ENCODE measurements around the gene GGPS1.
"Not testable (repeated sequence)": the region's sequence is repeated elsewhere in the genome, so short reads cannot be mapped to it uniquely, and the experiment has no call there.

GGPS1 gene

DNA sequence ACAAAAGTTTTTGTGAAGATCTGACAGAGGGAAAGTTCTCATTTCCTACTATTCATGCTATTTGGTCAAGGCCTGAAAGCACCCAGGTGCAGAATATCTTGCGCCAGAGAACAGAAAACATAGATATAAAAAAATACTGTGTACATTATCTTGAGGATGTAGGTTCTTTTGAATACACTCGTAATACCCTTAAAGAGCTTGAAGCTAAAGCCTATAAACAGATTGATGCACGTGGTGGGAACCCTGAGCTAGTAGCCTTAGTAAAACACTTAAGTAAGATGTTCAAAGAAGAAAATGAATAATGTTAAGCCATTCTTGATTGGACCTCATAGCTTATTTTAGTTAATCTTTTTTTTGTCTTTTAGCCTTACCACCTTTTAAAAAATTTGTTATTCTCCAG, 14.1 kb downstream of the GGPS1 start:
- DNase-seq = no peak

GRCh38 chr1:235343726-235344125, 15.4 kb downstream of the GGPS1 start:
- DNase-seq = no peak

- DNase-seq = no peak
Observed at GRCh38 chr1:235351441-235351840, 23.1 kb downstream of the GGPS1 start.

DNA sequence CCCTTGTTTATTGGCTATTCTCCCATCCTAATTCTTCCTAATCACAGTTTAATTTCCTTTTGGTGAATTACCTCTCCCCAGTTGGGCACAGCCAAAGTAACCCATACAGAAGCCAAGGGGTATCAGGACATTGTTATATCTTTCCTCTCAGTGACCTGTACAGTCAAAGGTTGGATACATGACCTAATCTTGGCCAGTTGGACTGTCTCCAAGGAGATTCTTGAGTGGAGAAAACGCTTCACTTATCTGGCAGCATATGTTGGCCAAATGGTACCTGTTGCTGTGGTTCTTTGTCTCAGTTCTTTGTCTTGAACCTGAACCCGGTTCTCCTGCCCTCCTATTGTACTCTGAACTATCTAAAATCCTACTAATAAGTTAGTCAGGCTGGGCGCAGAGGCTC, 23.5 kb downstream of the GGPS1 start:
- no peak for DNase-seq

GRCh38 chr1:235357485-235358373, 29.4 kb downstream of the GGPS1 start:
- no peak for DNase-seq

GRCh38 chr1:235358899-235359298, 30.5 kb downstream of the GGPS1 start:
- no peak for DNase-seq

DNA sequence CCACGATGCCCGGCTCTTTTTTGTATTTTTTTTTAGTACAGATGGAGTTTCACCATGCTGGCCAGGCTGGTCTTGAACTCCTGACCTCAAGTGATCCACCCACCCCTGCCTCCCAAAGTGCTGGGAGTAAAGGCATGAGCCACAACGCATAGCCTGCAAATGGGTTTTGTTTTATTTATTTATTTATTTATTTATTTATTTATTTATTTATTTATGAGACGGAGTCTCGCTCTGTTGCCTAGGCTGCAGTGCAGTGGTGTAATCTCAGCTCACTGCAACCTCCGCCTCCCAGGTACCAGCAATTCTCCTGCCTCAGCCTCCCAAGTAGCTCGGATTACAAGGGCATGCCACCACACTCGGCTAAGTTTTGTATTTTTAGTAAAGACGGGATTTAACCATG, 35.8 kb downstream of the GGPS1 start:
- DNase-seq = not testable (repeated sequence)

DNA sequence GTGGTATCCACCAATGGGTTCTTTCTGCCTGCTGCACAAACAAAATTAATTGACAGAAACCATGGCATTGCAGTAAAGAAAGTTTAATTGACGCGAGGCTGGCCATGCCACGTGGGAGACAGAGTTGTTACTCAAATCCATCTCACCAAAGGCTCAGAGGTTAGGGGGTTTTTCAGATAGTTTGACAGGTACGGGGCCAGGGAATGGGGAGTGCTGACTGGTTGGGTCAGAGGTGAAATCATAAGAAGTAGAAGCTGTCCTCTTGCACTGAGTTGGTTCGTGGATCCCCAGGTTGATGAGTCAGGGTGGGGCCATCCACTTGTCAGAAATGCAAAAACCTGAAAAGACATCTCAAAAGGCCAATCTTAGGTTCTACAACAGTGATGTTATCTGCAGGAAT, 37.9 kb downstream of the GGPS1 start:
- DNase-seq = no peak

- peak; percentile 98 for DNase-seq
Observed at GRCh38 chr1:235367000-235367908, 38.9 kb downstream of the GGPS1 start, which contains the start of gene TBCE. TBCE (plus strand) TSS chr1:235367427; CDS start chr1:235380050, 12,623 bp downstream.

DNA sequence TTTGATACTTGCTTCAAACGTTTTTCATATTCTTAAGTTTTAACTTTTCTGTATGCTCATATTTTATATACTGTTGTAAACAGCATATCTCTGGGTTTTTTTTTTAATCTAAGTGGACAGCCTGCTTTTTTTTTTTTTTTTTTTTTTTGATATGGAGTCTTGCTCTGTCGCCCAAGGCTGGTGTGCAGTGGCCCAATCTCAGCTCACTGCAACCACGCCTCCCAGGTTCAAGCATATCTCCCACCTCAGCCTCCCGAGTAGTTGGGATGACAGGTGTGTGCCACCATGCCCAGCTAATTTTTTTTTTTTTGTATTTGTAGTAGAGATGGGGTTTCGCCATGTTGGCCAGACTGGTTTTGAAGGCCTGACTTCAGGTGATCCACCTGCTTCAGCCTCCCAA, 40.1 kb downstream of the GGPS1 start:
- no peak for DNase-seq

GRCh38 chr1:235369802-235370201, 41.4 kb downstream of the GGPS1 start:
- no peak for DNase-seq

GRCh38 chr1:235375919-235376605, 47.7 kb downstream of the GGPS1 start:
- DNase-seq = no peak

DNA sequence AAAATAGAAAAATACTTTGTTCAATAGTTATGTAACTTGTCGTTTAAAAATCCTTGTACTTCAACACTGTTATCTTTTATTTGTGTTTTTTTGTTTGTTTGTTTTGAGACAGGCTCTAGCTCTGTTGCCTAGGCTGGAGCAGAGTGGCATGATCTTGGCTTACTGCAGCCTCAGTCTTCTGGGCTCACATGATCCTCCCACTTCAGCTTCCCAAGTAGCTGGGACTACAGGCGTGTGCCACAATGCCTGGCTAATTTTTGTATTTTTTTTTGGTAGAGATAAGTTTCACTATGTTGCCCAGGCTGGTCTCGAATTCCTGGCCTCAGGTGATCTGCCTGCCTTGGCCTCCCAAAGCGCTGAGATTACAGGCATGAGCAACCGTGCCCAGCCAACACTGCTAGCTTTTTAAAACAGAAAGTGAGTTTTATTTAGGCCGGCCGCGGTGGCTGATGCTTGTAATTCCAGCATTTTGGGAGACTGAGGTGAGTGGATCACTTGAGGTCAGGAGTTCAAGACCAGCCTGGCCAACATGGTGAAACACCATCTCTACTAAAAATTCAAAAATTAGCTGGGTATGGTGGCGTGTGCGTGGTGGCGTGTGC, 49.9 kb downstream of the GGPS1 start:
- peak; percentile 4 for DNase-seq

GRCh38 chr1:235381955-235382739, 53.8 kb downstream of the GGPS1 start:
- DNase-seq = not testable (repeated sequence)

DNA sequence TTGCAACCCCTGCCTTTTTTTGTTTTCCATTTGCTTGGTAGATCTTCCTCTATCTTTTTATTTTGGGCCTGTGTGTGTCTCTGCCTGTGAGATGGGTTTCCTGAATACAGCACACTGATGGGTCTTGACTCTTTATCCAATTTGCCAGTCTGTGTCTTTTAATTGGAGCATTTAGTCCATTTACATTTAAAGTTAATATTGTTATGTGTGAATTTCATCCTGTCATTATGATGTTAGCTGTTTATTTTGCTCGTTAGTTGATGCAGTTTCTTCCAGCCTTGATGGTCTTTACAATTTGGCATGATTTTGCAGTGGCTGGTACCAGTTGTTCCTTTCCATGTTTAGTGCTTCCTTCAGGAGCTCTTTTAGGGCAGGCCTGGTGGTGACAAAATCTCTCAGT, 57.3 kb downstream of the GGPS1 start:
- DNase-seq = not testable (repeated sequence)

GRCh38 chr1:235391874-235392273, 63.5 kb downstream of the GGPS1 start:
- DNase-seq = no peak

All from inflammatory macrophage treated with lipopolysaccharide for 4 hours (primary cell).